ENCODE data around the gene SSU72.
"Not testable (repeated sequence)": the region's sequence is repeated elsewhere in the genome, so short reads cannot be mapped to it uniquely, and the experiment has no call there.

Gene SSU72

GRCh38 chr1:1495461-1495975 lies 79.1 kb downstream of the SSU72 start:
- not testable (repeated sequence) for DNase-seq (ENCODE audit: low spot score)

- not testable (repeated sequence) for DNase-seq (ENCODE audit: low spot score)
Measured at GRCh38 chr1:1494311-1494710, 80.4 kb downstream of the SSU72 start.
